Ovary (tissue), 9 donors: ENCODE measurements around the gene MEIS1. TPM values are rescaled to one million over a fixed set of nuclear protein-coding genes. Genes with fewer than 3 reads are reported as not detected.

Experiments
- DNase-seq, 5 donors: peaks; one replicate each; pipeline ENCODE4 v3.0.0-alpha.2; 2019 to 2020
- H3K27ac ChIP-seq, 2 donors: fragments of 200-600 bp; one replicate each; pipeline versions ENCODE4 v1.5.1 to v1.8.0; 2019 to 2022
- H3K27me3 ChIP-seq: fragments of 200-600 bp; one replicate; pipeline ENCODE4 v1.8.0; 2022
- H3K36me3 ChIP-seq: fragments of 200-600 bp; sonication (generic); one replicate; pipeline ENCODE4 v1.5.1; 2019
- H3K4me1 ChIP-seq: one replicate; pipeline ENCODE4 v1.8.1; 2013; ENCODE audit warnings: mild to moderate bottlenecking, moderate library complexity; ENCODE audit not compliant: insufficient read depth
- H3K4me3 ChIP-seq: fragments of 200-600 bp; sonication (generic); one replicate; pipeline ENCODE4 v1.5.1; 2017
- H3K9me3 ChIP-seq, 2 donors: fragments of 200-600 bp in 1 of 2; sonication (generic) in 1 of 2; one replicate each; pipeline versions ENCODE4 v1.5.1 to v1.8.1; 2013 to 2019; ENCODE audit warnings: mild to moderate bottlenecking in 1 of 2, moderate library complexity in 1 of 2
- EP300 ChIP-seq: sonication (generic); formaldehyde crosslinking; IDR thresholded peaks from one replicate; pipeline ENCODE4 v1.6.1; 2017; ENCODE audit warnings: antibody characterized with exemption
- POLR2A ChIP-seq: fragments of 450-650 bp; IDR thresholded peaks from one replicate; pipeline ENCODE4 v1.6.1; 2017; ENCODE audit warnings: antibody characterized with exemption, mild to moderate bottlenecking, moderate library complexity
- WGBS, 3 donors: extraction: QIAGEN DNeasy Blood & Tissue Kit in 1 of 3; methylation state at CpG; one replicate each; pipeline versions ENCODE4 v1.1.5 to v1.1.7; 2013 to 2017; 5-methylcytosine and 5-hydroxymethylcytosine counted together
- intact Hi-C, 4 donors: fragments of 100-400 bp; cut with DNase I; formaldehyde crosslinking; loops; one replicate each; pipeline versions ENCODE4 v1.11.0 to v1.15.1; 2022 to 2023
- polyA plus RNA-seq, 2 donors: library from polyadenylated mRNA; stranded (reverse); fragments of 200-250 nt in 1 of 2; fragments of 350-450 nt in 1 of 2; fragmentation: Illumina TruSeq in 1 of 2; extraction: RNeasy Lipid Tissue Mini Kit (QIAGEN cat#74804) in 1 of 2; gene quantifications; one replicate each; pipeline ENCODE4 v1.2.3, GENCODE V29; 2013 to 2014
- total RNA-seq, 7 donors: library from RNA; depleted of rRNA in 2 of 7; stranded (reverse); fragments of >200 nt in 2 of 7; fragmentation: NEBNext Ultra II Directional in 3 of 7; extraction: Animal tissue kit (Norgen Biotek cat#: 25700) in 3 of 7; gene quantifications; one replicate each; pipeline versions ENCODE4 v1.1.0 to v1.2.4, GENCODE V29; 2016 to 2023
- TF ChIP-seq, protein P1 (sequence below), 3 donors: fragments of 450-650 bp in 2 of 3; fragments of 200-600 bp in 1 of 3; IDR thresholded peaks; one replicate each; pipeline versions ENCODE4 v1.5.1 to v1.8.0; 2016 to 2022; ENCODE audit warnings: antibody characterized with exemption in 3 of 3, mild to moderate bottlenecking in 1 of 3
- donor health status: DM: no; HTN: no; CAD: no; lungs with moderate emphysema.
- donor health status: DM: no; HTN: no; CAD: no.
- donor health status: Bipolar disorder and iron deficiency.
- donor health status: DM: yes; HTN: yes; CAD: no.
- donor health status: DM: no; HTN: no; CAD: no.
- donor health status: DM: yes; HTN: yes; CAD: no.

MEIS1 gene
- total and polyA plus RNA-seq, 9 donors: 19.4 to 163 (median 80.4) TPM

DNA sequence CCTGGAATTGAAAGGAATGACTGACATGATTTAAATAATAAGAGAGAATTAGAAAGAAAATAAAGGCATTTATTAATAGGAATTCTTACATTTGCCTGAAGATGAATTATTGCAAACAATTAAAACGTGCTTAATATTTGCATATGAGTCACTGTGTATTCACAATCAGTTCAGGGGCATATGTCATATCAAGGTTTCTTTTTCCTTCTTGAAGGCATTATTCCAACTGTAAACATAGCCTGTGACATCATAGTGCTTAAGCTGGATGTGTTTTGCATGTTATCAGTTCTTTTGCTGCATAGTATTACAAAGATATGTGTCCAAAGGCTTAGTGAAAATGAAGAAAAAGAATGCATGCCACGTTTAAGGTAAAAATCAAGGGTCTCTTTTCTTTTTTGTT is 80.8 kb downstream of the MEIS1 start:
- no peaks in the 10 kb centered on the region for H3K27me3 ChIP-seq
- no peaks in the 10 kb centered on the region for H3K9me3 ChIP-seq
- H3K27ac ChIP-seq: no peak overlapping the region
- no peak for TF ChIP-seq POLR2A
- TF ChIP-seq, protein P1, sequence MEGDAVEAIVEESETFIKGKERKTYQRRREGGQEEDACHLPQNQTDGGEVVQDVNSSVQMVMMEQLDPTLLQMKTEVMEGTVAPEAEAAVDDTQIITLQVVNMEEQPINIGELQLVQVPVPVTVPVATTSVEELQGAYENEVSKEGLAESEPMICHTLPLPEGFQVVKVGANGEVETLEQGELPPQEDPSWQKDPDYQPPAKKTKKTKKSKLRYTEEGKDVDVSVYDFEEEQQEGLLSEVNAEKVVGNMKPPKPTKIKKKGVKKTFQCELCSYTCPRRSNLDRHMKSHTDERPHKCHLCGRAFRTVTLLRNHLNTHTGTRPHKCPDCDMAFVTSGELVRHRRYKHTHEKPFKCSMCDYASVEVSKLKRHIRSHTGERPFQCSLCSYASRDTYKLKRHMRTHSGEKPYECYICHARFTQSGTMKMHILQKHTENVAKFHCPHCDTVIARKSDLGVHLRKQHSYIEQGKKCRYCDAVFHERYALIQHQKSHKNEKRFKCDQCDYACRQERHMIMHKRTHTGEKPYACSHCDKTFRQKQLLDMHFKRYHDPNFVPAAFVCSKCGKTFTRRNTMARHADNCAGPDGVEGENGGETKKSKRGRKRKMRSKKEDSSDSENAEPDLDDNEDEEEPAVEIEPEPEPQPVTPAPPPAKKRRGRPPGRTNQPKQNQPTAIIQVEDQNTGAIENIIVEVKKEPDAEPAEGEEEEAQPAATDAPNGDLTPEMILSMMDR (IDR thresholded peaks at IDR 0.05): no peak
- no peak for TF ChIP-seq EP300
- WGBS, 3 donors: 19 to 23% (median 21%) methylated on average over 2 of the region's 2 CpGs
- intact Hi-C loops: no loop called here
- H3K36me3 ChIP-seq: no peaks in the 10 kb centered on the region
- no peak for DNase-seq
- H3K4me1 ChIP-seq: no peaks in the 10 kb centered on the region
- H3K4me3 ChIP-seq: no peak overlapping the region

DNA sequence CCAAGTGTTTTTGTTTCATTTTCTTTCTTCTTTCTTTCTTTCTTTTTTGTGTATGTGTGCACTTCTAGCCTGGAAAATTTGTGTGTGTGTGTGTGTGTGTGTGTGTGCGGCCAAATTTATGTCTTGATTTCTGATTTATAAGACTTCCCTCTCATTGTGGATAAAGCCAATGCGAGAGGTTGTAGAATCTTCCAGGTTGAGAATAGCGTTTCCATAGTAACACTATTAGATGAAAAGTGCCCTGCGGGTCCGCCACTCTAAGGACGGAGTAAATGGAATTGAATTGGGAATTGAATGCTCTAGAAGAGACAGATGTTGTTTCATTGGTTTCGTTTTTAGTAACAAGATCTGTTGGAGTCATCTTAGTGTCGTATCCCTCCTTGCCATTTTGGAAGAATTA is 81.6 kb downstream of the MEIS1 start:
- no peak overlapping the region for H3K27ac ChIP-seq
- H3K4me1 ChIP-seq: no peaks in the 10 kb centered on the region
- DNase-seq: no peak
- TF ChIP-seq, protein P1 (IDR thresholded peaks at IDR 0.05): no peak
- TF ChIP-seq POLR2A: no peak
- no peak for TF ChIP-seq EP300
- H3K36me3 ChIP-seq: no peaks in the 10 kb centered on the region
- H3K9me3 ChIP-seq: no peaks in the 10 kb centered on the region
- H3K27me3 ChIP-seq: no peaks in the 10 kb centered on the region
- intact Hi-C loops: no loop called here
- WGBS, 3 donors: 92 to 97% (median 95%) methylated on average over 8 of the region's 8 CpGs
- no peak overlapping the region for H3K4me3 ChIP-seq

DNA sequence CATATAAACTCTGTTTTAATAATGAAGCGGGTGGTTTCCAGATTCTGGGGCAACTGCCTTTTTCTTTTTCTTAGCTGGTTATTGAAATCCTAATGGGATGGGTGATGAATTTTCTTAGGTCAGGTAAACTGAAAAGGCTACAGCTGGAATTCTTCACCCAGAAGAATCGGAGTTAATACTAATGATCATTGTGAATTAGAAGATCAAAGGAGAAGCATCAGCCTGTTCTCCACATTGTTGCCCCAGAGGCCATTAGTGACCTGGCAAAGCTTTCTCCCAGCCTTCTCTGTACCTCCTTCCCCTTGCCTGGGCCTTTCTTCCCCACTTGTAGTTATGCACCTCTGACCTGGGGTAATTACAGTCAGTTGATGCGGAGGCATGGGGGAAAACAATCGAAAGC is 82.8 kb downstream of the MEIS1 start:
- no peaks in the 10 kb centered on the region for H3K4me1 ChIP-seq
- WGBS, 3 donors: 82 to 91% (median 88%) methylated on average over 4 of the region's 4 CpGs

DNA sequence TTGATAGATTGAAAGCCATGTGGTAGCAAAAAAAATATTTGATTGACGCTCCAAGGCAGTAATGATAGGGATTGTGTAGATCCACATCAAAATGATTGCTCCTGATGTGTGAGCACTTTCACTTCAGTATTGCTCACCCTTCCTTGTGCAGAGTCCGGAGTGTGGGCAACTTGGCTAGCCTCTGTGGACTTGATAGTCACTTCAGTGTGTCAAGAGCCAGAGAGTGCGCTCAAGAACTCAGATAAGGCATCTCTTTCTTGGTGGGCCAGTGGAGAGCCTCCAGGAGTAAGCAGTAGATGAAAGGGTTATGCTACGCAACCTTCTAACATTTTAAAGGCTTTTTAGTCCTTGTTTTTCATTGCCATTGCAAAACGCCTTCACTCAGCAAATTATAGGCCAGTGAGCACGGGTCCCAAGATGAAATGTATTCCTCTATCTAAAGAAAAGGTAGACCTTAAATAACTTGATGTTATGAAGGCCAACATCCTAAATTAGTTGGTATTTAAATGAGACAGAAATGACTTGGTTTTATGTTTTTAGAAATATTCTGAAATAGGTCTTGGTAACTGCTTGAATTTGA is 84.4 kb downstream of the MEIS1 start:
- no peak overlapping the region for H3K4me3 ChIP-seq
- no peaks in the 10 kb centered on the region for H3K36me3 ChIP-seq
- no peaks in the 10 kb centered on the region for H3K4me1 ChIP-seq
- intact Hi-C loops: no loop called here
- H3K9me3 ChIP-seq: no peaks in the 10 kb centered on the region
- no peak for TF ChIP-seq EP300
- TF ChIP-seq, protein P1 (IDR thresholded peaks at IDR 0.05): no peak
- no peak for TF ChIP-seq POLR2A
- no peak for DNase-seq
- H3K27me3 ChIP-seq: no peaks in the 10 kb centered on the region
- WGBS, 3 donors: 80 to 97% (median 96%) methylated on average over 6 of the region's 6 CpGs
- H3K27ac ChIP-seq: no peak overlapping the region

More for the DNA sequence above, 82.8 kb downstream of the MEIS1 start:
- Histone ChIP-seq H3K27ac (no peak overlapping the region), H3K9me3 (no peaks in the 10 kb centered on the region), H3K4me3 (no peak overlapping the region), H3K27me3 (no peaks in the 10 kb centered on the region), H3K36me3 (no peaks in the 10 kb centered on the region)
- intact Hi-C loops: no loop called here
- TF ChIP-seq, protein P1 (IDR thresholded peaks at IDR 0.05): no peak
- TF ChIP-seq POLR2A (no peak), EP300 (no peak)
- DNase-seq: no peak
